ENCODE measurements around the gene IL22. TPM values are rescaled to one million over a fixed set of nuclear protein-coding genes. Genes with fewer than 3 reads are reported as not detected.

Gene IL22
- total RNA-seq, 1 experiment from 2014 or later = not detected

- Histone ChIP-seq H3K27ac (ENCODE audit: low read depth, low read length, poor library complexity, severe bottlenecking) (no peak overlapping the region), H3K4me1 (ENCODE audit: insufficient read depth, low read length, poor library complexity, severe bottlenecking) (no peaks in the 10 kb centered on the region), H3K9me3 (ENCODE audit: low read depth, low read length, poor library complexity, severe bottlenecking) (no peaks in the 10 kb centered on the region), H3K4me3 (ENCODE audit: low read depth, low read length, poor library complexity, severe bottlenecking) (no peak overlapping the region), H3K27me3 (replicated peaks; ENCODE audit: insufficient read depth, low read depth, low read length, poor library complexity) (no peaks in the 10 kb centered on the region), H3K36me3 (ENCODE audit: insufficient read depth, low read length, poor library complexity, severe bottlenecking) (no peaks in the 10 kb centered on the region)
- TF ChIP-seq, protein P1, sequence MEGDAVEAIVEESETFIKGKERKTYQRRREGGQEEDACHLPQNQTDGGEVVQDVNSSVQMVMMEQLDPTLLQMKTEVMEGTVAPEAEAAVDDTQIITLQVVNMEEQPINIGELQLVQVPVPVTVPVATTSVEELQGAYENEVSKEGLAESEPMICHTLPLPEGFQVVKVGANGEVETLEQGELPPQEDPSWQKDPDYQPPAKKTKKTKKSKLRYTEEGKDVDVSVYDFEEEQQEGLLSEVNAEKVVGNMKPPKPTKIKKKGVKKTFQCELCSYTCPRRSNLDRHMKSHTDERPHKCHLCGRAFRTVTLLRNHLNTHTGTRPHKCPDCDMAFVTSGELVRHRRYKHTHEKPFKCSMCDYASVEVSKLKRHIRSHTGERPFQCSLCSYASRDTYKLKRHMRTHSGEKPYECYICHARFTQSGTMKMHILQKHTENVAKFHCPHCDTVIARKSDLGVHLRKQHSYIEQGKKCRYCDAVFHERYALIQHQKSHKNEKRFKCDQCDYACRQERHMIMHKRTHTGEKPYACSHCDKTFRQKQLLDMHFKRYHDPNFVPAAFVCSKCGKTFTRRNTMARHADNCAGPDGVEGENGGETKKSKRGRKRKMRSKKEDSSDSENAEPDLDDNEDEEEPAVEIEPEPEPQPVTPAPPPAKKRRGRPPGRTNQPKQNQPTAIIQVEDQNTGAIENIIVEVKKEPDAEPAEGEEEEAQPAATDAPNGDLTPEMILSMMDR (conservative IDR thresholded peaks at IDR 0.05; ENCODE audit: low read depth, low read length) = no peak
- TF ChIP-seq EZH2 (IDR thresholded peaks at IDR 0.05; ENCODE audit: borderline replicate concordance, low read depth, low read length, poor library complexity, severe bottlenecking) = no peak
- POLR2A ChIA-PET (ENCODE audit: low non-redundant PET) = no interaction called here
- BruUV-seq (replicated peaks) = no TSS peak
- DNase-seq (ENCODE audit: low spot score) = peak; percentile 4
- CTCF ChIA-PET = no interaction called here
- intact Hi-C loops (cut with micrococcal nuclease; ENCODE audit: unreplicated experiment) = no loop called here
Observed at GRCh38 chr12:68240079-68240478, 13.3 kb downstream of the IL22 start.

- Histone ChIP-seq H3K36me3 (ENCODE audit: insufficient read depth, low read length, poor library complexity, severe bottlenecking) (no peaks in the 10 kb centered on the region), H3K27ac (ENCODE audit: low read depth, low read length, poor library complexity, severe bottlenecking) (no peak overlapping the region), H3K4me1 (ENCODE audit: insufficient read depth, low read length, poor library complexity, severe bottlenecking) (no peaks in the 10 kb centered on the region), H3K27me3 (replicated peaks; ENCODE audit: insufficient read depth, low read depth, low read length, poor library complexity) (no peaks in the 10 kb centered on the region), H3K9me3 (ENCODE audit: low read depth, low read length, poor library complexity, severe bottlenecking) (no peaks in the 10 kb centered on the region), H3K4me3 (ENCODE audit: low read depth, low read length, poor library complexity, severe bottlenecking) (no peak overlapping the region)
- TF ChIP-seq, protein P1 (conservative IDR thresholded peaks at IDR 0.05; ENCODE audit: low read depth, low read length) = no peak
- TF ChIP-seq EZH2 (IDR thresholded peaks at IDR 0.05; ENCODE audit: borderline replicate concordance, low read depth, low read length, poor library complexity, severe bottlenecking) = no peak
- intact Hi-C loops (cut with micrococcal nuclease; ENCODE audit: unreplicated experiment) = no loop called here
- ChIA-PET POLR2A (ENCODE audit: low non-redundant PET) (no interaction called here), CTCF (interaction anchor here (0.7 kb wide), 1 partner anchor 81 kb away, joined by 4 read pairs; no protein-coding TSS in a partner anchor)
- no peak for DNase-seq (ENCODE audit: low spot score)
- no TSS peak for BruUV-seq (replicated peaks)
Observed at GRCh38 chr12:68239309-68239982, 14.0 kb downstream of the IL22 start.

DNA sequence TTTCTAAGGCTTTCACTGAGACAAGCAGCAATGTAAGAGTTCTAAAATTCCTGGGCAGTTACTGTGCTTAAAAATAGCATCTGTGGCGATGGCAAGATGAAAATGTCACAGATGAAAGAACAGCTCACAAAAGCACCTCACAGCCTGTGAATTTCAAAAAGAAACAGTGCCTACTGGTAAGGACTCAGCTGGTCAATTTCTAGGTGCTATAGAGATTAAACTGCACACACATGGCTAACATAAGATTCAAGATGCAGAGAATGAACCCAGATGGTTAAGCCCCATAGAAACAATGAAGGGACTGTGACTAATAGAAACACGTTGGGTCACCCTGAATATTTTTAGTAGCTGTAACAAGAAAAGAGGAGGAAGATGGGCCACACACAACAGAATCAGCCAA, 15.8 kb downstream of the IL22 start:
- intact Hi-C loops (cut with micrococcal nuclease; ENCODE audit: unreplicated experiment) = no loop called here
- Histone ChIP-seq H3K36me3 (ENCODE audit: insufficient read depth, low read length, poor library complexity, severe bottlenecking) (no peaks in the 10 kb centered on the region), H3K4me3 (ENCODE audit: low read depth, low read length, poor library complexity, severe bottlenecking) (no peak overlapping the region), H3K4me1 (ENCODE audit: insufficient read depth, low read length, poor library complexity, severe bottlenecking) (no peaks in the 10 kb centered on the region), H3K27me3 (replicated peaks; ENCODE audit: insufficient read depth, low read depth, low read length, poor library complexity) (no peaks in the 10 kb centered on the region), H3K27ac (ENCODE audit: low read depth, low read length, poor library complexity, severe bottlenecking) (no peak overlapping the region), H3K9me3 (ENCODE audit: low read depth, low read length, poor library complexity, severe bottlenecking) (no peaks in the 10 kb centered on the region)
- POLR2A ChIA-PET (ENCODE audit: low non-redundant PET) = no interaction called here
- CTCF ChIA-PET = no interaction called here
- no peak for DNase-seq (ENCODE audit: low spot score)
- BruUV-seq (replicated peaks) = no TSS peak
- TF ChIP-seq, protein P1 (conservative IDR thresholded peaks at IDR 0.05; ENCODE audit: low read depth, low read length) = no peak
- no peak for TF ChIP-seq EZH2 (IDR thresholded peaks at IDR 0.05; ENCODE audit: borderline replicate concordance, low read depth, low read length, poor library complexity, severe bottlenecking)

Data from A673 (cell line).